Immature natural killer cell (primary cell): ENCODE results near the gene NTNG1. TPM values are rescaled to one million over a fixed set of nuclear protein-coding genes. Genes with fewer than 3 reads are reported as not detected.
"Not testable (repeated sequence)": the region's sequence is repeated elsewhere in the genome, so short reads cannot be mapped to it uniquely, and the experiment has no call there.

ENCODE experiments used
- DNase-seq, 3 donors: peaks; one replicate each; pipeline ENCODE4 v3.0.0; 2022; ENCODE audit warnings: mixed read lengths in 1 of 3
- H3K27ac Mint-ChIP-seq, 6 donors: one replicate each; pipeline ENCODE4 v1.8.0; 2020; ENCODE audit warnings: mixed read lengths in 6 of 6, mild to moderate bottlenecking in 5 of 6, inconsistent platforms in 4 of 6, moderate library complexity in 3 of 6
- H3K27me3 Mint-ChIP-seq, 3 donors: one replicate each; pipeline ENCODE4 v1.8.0; 2020 to 2021; ENCODE audit warnings: low read depth in 3 of 3, mild to moderate bottlenecking in 3 of 3, mixed read lengths in 3 of 3, moderate library complexity in 3 of 3, inconsistent platforms in 1 of 3
- H3K36me3 Mint-ChIP-seq, 3 donors: one replicate each; pipeline ENCODE4 v1.8.0; 2020; ENCODE audit warnings: mixed read lengths in 3 of 3, inconsistent platforms in 2 of 3, mild to moderate bottlenecking in 2 of 3
- H3K4me1 Mint-ChIP-seq, 2 donors: one replicate each; pipeline ENCODE4 v1.8.0; 2020; ENCODE audit warnings: inconsistent platforms in 2 of 2, mild to moderate bottlenecking in 2 of 2, mixed read lengths in 2 of 2, moderate library complexity in 1 of 2
- H3K4me3 Mint-ChIP-seq, 5 donors: one replicate each; pipeline ENCODE4 v1.8.0; 2020; ENCODE audit warnings: mild to moderate bottlenecking in 5 of 5, mixed read lengths in 5 of 5, inconsistent platforms in 3 of 5, moderate library complexity in 3 of 5
- H3K9me3 Mint-ChIP-seq, 6 donors: one replicate each; pipeline ENCODE4 v1.8.0; 2020; ENCODE audit warnings: mild to moderate bottlenecking in 6 of 6, mixed read lengths in 6 of 6, inconsistent platforms in 4 of 6, moderate library complexity in 3 of 6
- polyA plus RNA-seq, 3 donors: library from polyadenylated mRNA; unstranded; fragments of 300-500 nt; fragmentation: Illumina TruSeq; gene quantifications; one replicate each; pipeline ENCODE4 v1.2.3, GENCODE V29; 2021

The NTNG1 gene
- polyA plus RNA-seq, 3 donors from 2014 or later, result not detected

DNA sequence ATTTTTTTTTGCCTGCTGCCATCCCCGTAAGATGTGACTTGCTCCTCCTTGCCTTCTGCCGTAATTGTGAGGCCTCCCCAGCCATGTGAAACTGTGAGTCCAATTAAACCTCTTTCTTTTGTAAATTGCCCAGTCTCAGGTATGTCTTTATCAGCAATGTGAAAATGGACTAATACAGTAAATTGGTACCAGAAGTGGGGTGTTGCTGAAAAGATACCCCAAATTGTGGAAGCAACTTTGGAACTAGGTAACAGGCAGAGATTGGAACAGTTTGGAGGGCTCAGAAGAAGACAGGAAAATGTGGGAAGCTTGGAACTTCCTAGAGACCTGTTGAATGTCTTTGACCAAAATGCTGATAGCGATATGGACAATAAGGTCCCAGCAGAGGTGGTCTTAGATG is 95.9 kb downstream of the NTNG1 start:
- H3K27ac Mint-ChIP-seq, H3K4me3 Mint-ChIP-seq, H3K36me3 Mint-ChIP-seq, H3K27me3 Mint-ChIP-seq, DNase-seq, H3K4me1 Mint-ChIP-seq: not testable (repeated sequence)
- H3K9me3 Mint-ChIP-seq, result peaks cover 0 to 34% (median 12%) of the 10 kb centered on the region in 6 donors

DNA sequence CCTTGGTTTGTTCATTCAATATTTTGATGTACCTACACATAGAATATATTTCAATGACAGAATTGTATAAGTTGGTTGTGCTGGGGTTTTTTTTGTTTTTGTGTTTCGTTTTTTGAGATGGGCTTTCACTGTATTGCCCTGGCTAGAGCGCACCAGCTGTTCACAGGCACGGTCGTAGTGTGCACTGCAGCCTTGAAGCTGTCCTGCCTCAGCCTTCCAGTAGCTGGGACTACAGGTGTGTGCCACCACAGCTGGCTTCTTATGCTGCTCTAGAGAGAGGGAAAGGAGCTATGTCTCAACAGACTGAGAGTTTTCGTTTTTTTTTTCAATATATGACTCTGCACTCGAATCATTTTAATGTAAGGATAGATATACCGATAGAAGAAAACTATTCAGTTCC is 102.6 kb downstream of the NTNG1 start:
- peaks cover 0 to 2% (median 2%) of the 10 kb centered on the region in 3 donors for H3K27me3 Mint-ChIP-seq
- no peak overlapping the region for H3K27ac Mint-ChIP-seq
- no peak overlapping the region for H3K4me3 Mint-ChIP-seq
- H3K4me1 Mint-ChIP-seq, result no peaks in the 10 kb centered on the region
- DNase-seq, result no peak
- H3K36me3 Mint-ChIP-seq, result no peaks in the 10 kb centered on the region
- peaks cover 0 to 2% (median 0%) of the 10 kb centered on the region in 6 donors for H3K9me3 Mint-ChIP-seq

DNA sequence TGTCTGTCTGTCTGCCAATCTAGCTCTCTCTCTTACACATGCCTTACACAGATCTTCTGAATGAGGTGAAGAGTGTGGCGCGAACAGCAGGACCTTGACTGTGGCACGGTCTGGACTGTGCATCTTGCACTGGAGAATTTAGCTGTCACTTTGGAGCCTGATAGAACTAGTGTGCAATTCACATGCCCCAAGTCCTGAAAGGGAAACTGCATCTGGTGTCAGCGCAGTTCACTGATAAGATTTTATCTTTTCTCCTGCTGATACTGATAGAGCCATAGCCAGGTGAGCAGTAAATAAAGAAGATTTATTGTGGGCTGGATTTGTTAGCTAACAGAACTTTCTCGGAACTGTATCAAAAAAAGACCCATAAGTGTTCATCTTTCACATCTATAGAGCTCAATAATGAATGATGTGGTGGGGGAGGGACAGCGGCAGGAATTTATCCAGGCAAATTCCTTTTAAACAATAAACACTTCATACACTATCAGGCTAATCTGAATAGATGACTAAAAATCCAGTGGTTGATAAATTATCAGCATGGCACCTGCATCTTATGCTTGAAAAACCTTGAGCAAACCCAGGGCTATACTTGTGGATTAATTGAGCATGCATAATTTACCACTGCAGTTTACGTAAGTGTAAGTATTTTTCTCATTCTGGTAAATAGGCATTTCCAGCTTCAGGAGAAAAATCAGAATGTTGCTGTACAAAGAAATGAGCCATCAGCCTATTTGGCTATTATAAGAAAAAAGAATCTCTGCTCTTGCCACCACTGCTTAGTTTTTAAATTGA is 104.1 kb downstream of the NTNG1 start:
- Mint-ChIP-seq H3K9me3 (peaks cover 0 to 2% (median 0%) of the 10 kb centered on the region in 6 donors), H3K27ac (no peak overlapping the region), H3K4me1 (no peaks in the 10 kb centered on the region), H3K4me3 (no peak overlapping the region), H3K36me3 (no peaks in the 10 kb centered on the region), H3K27me3 (peaks cover 0 to 2% (median 2%) of the 10 kb centered on the region in 3 donors)
- no peak for DNase-seq

DNA sequence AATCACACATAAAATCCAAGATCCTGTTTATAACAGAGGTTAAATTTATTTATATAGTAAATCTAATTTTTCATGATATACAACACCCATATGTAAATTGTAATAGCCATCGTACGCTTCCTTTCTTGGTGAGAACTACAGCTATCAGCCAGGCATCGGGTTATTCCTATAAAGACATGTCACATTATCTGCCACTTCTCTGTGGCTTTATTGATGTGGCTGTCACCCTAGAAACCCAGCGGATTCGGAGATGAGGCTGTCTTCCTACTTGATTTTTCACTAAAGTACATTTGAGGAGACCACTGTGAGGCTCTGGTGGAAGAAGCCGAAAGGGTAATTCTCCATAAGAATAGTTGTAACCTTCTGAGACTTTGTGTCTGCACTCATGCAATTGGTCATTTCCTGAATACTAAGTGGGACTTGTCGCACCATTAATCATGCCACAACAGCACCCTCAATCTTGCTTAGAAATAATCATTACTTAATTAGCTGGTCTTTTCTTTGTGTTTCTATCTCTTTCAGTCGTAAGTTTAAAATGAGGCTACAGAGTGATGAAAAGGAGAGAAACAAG is 106.0 kb downstream of the NTNG1 start:
- H3K36me3 Mint-ChIP-seq, result no peaks in the 10 kb centered on the region
- no peaks in the 10 kb centered on the region for H3K4me1 Mint-ChIP-seq
- H3K9me3 Mint-ChIP-seq, result peaks cover 0 to 2% (median 0%) of the 10 kb centered on the region in 6 donors
- no peak for DNase-seq
- H3K27me3 Mint-ChIP-seq, result peaks cover under 1 to 3% (median 2%) of the 10 kb centered on the region in 3 donors
- no peak overlapping the region for H3K4me3 Mint-ChIP-seq
- no peak overlapping the region for H3K27ac Mint-ChIP-seq

DNA sequence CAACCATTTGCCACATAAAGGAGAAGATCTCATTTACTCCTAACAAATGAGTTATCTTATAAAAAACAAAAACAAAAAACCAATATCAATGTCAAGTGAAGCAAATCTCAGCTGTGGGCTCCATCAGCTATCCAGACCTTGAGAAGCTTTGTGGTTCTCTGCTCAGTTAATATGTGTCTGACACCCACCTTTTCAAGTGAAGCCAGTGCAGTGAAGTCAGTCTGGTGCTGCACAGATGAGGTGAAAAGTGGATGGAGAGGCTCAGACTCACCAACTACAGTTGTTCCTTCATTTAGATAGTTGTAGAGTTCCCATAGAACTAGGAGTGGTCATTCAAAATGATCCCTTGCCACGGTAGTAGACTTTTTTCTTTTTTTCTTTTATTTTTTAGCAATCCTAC is 106.8 kb downstream of the NTNG1 start:
- no peak overlapping the region for H3K27ac Mint-ChIP-seq
- H3K27me3 Mint-ChIP-seq, result peaks cover 1 to 3% (median 2%) of the 10 kb centered on the region in 3 donors
- H3K4me3 Mint-ChIP-seq, result no peak overlapping the region
- H3K9me3 Mint-ChIP-seq, result peaks cover 0 to 2% (median 0%) of the 10 kb centered on the region in 6 donors
- H3K4me1 Mint-ChIP-seq, result no peaks in the 10 kb centered on the region
- H3K36me3 Mint-ChIP-seq, result no peaks in the 10 kb centered on the region
- DNase-seq, result no peak

DNA sequence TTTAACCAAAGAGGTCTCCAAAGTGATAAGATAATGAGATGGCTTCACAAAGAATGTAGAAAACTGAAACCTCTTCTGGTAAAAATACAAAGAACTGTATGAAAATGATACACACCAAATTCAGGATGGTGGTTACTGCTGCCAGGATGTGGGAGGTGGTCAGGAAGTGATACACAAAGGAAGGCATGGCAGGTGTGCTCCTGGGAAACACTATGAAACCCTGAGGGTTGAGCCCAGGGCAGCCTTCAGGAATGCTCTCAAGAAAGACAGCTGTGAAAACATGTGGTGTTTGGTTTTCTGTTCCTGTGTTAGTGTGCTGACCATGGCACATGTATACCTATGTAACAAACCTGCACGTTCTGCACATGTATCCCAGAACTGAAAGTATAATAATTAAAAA is 109.3 kb downstream of the NTNG1 start:
- Mint-ChIP-seq H3K27ac (no peak overlapping the region), H3K36me3 (no peaks in the 10 kb centered on the region), H3K27me3 (peaks cover 2 to 5% (median 3%) of the 10 kb centered on the region in 3 donors), H3K4me3 (no peak overlapping the region), H3K4me1 (no peaks in the 10 kb centered on the region), H3K9me3 (peaks cover 0 to 2% (median 0%) of the 10 kb centered on the region in 6 donors)
- DNase-seq, result no peak

DNA sequence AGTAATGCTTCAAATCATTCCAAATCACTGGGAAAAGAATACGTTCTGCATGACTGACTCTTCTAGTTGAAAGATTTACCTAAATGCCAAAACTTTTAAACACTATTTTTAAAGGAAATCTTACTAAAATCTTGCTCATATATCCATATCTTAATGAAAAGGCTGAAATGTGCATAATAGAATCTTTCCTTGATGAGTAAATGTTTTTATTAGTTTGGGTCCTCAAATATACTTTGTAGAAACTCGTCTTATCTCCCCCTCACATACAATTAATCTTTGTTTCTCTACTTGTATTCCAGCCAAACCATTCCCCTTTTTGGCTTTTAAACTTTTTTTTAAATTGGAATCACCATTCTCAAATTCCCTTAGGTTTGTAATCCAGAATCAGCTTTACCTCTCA is 110.2 kb downstream of the NTNG1 start:
- no peaks in the 10 kb centered on the region for H3K36me3 Mint-ChIP-seq
- H3K4me3 Mint-ChIP-seq, result no peak overlapping the region
- H3K9me3 Mint-ChIP-seq, result peaks cover 0 to 2% (median 0%) of the 10 kb centered on the region in 6 donors
- no peak overlapping the region for H3K27ac Mint-ChIP-seq
- H3K27me3 Mint-ChIP-seq, result peaks cover 1 to 5% (median 2%) of the 10 kb centered on the region in 3 donors
- no peaks in the 10 kb centered on the region for H3K4me1 Mint-ChIP-seq
- no peak for DNase-seq

DNA sequence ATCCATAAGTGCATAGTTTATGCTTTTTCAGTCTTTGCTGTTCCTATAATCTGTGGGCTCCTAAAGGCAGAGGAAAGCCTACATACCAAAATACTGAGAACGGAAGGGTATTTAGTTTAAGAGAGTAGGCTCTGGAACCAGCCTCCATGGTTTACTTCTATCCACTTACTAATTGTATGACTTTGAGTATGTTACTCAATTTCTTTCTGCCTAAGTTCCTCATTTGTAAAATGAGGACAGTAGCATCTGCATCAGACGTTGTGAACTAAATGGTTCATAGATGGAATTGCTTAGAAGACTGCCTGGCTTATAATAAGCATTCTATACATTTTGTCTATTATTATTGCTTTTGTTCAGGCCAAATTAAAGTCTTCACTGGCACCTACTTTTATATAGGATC is 111.0 kb downstream of the NTNG1 start:
- peaks cover 1 to 5% (median 2%) of the 10 kb centered on the region in 3 donors for H3K27me3 Mint-ChIP-seq
- no peak for DNase-seq
- H3K4me3 Mint-ChIP-seq, result no peak overlapping the region
- H3K4me1 Mint-ChIP-seq, result no peaks in the 10 kb centered on the region
- H3K36me3 Mint-ChIP-seq, result no peaks in the 10 kb centered on the region
- H3K27ac Mint-ChIP-seq, result no peak overlapping the region
- peaks cover 0 to 2% (median 0%) of the 10 kb centered on the region in 6 donors for H3K9me3 Mint-ChIP-seq

DNA sequence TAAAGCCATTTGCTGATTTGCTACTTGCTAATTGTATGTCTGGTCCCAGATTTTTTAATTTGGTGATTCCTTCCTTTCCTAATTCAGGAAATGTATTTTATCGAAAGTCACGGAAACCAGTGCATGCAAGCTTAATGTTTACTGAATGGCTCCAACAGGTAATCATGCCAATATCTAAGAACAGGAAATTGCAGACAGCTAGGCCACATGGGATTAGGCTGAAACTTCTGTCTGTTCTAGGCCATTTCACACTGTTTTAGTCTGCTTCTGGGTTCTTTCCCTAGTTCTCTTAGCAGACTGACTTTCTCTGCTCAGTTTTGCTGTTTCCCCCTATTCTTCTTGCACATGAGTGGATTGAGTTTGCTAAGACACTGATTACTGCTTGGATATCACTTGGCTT is 111.4 kb downstream of the NTNG1 start:
- Mint-ChIP-seq H3K36me3 (no peaks in the 10 kb centered on the region), H3K27me3 (peaks cover 1 to 5% (median 2%) of the 10 kb centered on the region in 3 donors), H3K4me1 (no peaks in the 10 kb centered on the region), H3K4me3 (no peak overlapping the region), H3K9me3 (peaks cover 0 to 2% (median 0%) of the 10 kb centered on the region in 6 donors), H3K27ac (no peak overlapping the region)
- no peak for DNase-seq

DNA sequence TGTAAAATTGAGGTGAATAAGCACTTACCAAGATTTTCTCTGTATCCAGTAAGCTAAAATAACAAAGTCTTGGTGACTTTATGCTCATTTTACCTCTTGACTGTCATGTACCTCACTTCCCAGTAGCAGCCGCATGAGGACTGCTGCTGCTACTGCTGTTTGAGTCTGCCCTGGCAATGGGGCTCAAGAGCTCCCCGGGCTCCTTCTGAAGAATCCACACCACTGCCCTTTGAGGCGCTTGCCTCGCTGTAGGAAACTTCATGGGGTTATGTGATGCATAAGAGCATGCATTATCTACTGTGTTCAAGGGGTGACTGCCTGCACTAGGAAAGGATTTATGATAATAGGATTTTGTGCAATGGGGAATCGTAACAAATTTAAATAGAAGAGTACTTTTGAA is 113.5 kb downstream of the NTNG1 start:
- no peaks in the 10 kb centered on the region for H3K36me3 Mint-ChIP-seq
- no peak overlapping the region for H3K27ac Mint-ChIP-seq
- H3K4me1 Mint-ChIP-seq, result no peaks in the 10 kb centered on the region
- no peak overlapping the region for H3K4me3 Mint-ChIP-seq
- H3K27me3 Mint-ChIP-seq, result peaks cover 1 to 9% (median 2%) of the 10 kb centered on the region in 3 donors
- H3K9me3 Mint-ChIP-seq, result peaks cover 0 to 2% (median 0%) of the 10 kb centered on the region in 6 donors
- DNase-seq, result no peak

DNA sequence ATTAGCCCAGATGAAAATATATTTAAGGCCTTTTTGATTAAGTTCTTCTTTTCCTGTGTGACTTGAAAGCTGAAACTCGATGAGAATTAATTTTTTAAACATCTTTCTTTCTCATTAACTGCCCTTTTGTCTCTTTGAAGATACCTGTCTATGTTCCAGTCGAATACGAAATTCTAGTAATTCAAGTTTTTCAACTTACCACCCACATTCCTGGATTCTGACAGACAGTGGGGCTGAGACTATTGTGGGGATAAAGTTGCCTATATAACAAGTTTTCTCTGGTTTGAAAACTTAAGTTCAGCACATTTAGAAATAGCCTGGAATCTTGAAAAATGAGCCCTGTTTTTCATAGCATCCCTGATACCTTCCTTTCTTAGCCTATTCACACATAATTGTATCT is 114.6 kb downstream of the NTNG1 start:
- H3K4me3 Mint-ChIP-seq, result no peak overlapping the region
- H3K27me3 Mint-ChIP-seq, result peaks cover 1 to 9% (median 2%) of the 10 kb centered on the region in 3 donors
- peaks cover 0 to 2% (median 0%) of the 10 kb centered on the region in 6 donors for H3K9me3 Mint-ChIP-seq

DNA sequence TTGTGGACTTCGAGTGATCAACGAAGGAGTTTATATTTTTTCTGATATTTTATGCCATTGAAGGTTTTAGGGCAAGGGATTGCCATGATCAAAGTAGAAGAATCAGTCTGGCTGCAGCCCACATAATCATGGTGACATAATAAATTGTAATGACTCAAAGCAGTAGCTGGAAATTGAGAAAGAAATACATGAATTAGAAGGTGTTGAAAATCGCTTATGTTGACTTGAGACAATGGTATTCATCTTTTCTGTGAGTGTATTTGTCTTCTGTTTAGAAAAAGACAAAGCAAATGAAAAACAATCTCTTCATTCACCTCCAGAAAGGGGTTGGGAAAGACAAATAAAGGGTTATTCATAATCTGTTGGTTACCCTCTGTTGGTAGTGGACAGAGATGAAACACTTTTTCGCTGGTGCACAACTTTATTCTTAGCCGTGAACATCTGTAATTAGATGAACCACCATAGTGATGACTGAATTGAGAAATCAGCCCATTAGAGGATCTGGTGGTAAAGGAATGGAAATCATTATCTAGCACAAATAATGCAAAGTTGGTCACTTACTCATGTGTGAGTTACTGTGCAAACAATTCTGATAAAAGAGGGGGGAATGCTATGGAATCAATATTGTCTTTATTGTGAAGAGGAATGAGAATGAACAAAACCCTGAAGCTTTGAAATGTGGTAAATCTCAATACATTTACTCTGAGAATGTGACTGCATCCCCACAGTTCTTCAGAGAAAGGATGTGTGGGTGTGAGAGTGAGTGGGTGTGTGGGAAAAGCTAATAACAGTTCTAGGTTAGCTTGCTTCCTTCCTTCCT is 121.8 kb downstream of the NTNG1 start:
- no peak overlapping the region for H3K27ac Mint-ChIP-seq
- H3K27me3 Mint-ChIP-seq, result peaks cover 2 to 3% (median 3%) of the 10 kb centered on the region in 3 donors
- no peak overlapping the region for H3K4me3 Mint-ChIP-seq
- no peaks in the 10 kb centered on the region for H3K36me3 Mint-ChIP-seq
- H3K9me3 Mint-ChIP-seq, result peaks cover 0 to 2% (median under 1%) of the 10 kb centered on the region in 6 donors
- DNase-seq, result no peak
- H3K4me1 Mint-ChIP-seq, result no peaks in the 10 kb centered on the region

More for the DNA sequence above, 114.6 kb downstream of the NTNG1 start:
- no peak overlapping the region for H3K27ac Mint-ChIP-seq
- no peaks in the 10 kb centered on the region for H3K36me3 Mint-ChIP-seq
- H3K4me1 Mint-ChIP-seq, result no peaks in the 10 kb centered on the region
- no peak for DNase-seq

DNA sequence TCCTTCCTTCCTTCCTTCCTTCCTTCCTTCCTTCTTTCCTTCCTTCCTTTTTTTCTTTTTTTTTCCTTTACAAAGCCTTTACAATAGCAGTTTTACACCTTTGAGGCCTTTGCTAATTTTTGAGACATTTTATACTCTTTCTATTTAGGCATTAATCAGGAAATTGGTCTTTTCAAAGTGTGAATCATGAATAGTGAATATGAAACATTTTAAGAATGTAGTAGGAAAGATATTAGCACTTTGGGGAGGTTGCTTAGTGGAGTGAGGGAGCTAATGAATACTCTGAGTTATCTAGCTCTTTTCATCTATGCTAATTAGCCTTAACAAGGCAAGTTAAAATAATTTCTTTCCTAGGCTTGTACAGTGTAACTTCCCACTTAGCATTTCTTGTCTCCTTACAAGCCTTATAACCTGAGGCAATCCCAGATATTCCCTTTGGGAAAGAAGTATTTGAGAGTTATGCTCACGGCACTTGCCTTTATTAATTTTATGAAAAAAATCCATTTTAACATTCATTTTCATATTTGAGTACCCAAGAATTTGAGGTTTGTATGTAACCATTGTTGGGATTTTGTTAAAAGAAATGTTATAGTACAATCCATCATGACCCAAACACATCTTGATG is 122.6 kb downstream of the NTNG1 start:
- peaks cover 2 to 3% (median 3%) of the 10 kb centered on the region in 3 donors for H3K27me3 Mint-ChIP-seq
- H3K27ac Mint-ChIP-seq, result no peak overlapping the region

More for the DNA sequence above, 122.6 kb downstream of the NTNG1 start:
- Mint-ChIP-seq H3K4me3 (no peak overlapping the region), H3K4me1 (no peaks in the 10 kb centered on the region), H3K36me3 (no peaks in the 10 kb centered on the region), H3K9me3 (peaks cover 0 to 2% (median under 1%) of the 10 kb centered on the region in 6 donors)
- no peak for DNase-seq
